ENCODE results near the gene GLS.
A peak's percentile ranks its signal among the peaks of the same experiment; 100 is the strongest.
"Not testable (repeated sequence)": the region's sequence is repeated elsewhere in the genome, so short reads cannot be mapped to it uniquely, and the experiment has no call there.

GLS gene

DNA sequence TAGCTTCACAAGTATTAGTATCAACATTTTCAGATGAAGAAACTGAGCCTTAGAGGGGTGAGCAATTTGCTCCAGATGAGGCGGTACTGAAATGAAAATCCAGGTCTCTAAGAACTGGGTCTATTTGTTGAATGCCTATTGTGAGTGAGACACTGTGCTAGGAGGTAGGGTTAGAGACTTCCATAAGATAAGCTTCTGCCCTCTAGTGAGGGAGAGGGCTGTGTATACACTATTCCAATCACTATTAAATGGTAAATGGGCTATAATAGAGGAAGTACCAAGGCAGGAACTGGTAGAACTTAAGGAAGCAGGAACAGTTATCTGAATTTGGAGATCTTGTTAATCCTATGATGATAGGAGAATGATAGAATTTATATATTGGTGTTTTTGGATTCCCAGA, 23.6 kb upstream of the GLS start:
- no peak for DNase-seq

DNA sequence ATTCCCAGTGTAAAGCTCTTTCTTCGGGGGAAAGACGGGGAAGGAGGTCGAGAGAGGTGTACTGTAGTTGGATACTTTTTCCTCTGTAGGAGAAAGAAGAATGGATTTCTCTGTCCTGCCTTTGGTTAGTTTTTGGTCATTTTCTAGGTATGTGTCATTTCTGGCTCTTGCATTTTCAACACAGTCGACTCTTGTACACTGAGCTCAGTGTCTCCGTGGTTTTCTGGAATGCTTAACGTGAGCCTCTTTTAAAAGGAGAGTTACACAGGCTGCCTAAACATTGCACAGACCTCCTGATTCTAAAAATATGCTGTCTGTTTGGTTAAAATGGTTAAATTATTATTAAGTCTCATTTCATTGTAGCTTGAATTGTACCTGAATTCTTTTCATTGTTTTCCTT, 21.8 kb upstream of the GLS start:
- DNase-seq: no peak

DNA sequence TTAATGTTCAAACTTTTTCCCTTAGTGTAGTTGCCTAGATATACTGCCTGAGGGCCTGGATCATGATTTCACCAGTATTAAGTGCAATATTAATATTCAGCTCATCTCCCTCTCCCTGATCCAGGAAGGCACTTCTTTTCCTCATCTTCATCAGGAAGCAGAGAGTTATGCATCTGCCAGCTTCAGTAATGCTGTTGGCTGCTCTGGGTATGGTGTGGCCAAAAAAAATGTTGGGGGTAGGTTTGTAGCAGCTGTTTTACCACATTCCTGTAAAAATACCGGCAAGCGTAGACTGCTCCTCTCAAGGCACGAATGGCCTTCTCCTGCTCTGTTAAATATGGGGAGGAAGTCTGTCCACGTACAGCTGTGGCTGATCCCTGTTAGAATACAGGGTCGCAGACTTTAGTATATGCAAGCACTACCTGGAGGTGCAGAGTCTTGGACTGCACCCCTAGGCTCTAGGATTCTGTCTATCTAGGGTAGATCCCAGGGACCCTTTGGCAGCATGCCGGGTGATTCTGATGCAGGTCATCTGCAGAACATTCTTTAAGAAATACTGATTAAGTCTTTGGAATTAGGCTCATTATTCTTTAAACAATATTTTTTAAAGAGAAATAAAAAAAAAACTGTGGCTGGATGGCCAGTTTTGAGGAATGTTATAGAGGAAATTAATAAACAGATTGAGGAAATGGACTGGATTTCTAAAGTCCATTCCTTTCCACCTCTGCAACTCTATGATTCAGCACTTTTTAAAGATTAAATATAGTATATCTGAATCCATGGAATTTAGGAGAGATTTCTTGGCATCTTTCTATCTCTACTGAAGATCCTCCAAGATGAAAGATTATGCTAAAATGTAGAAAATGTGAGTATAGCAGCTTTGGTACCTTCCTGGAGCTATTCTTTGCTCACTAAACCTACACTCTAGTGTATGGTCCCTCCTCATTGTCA, 21.0 kb upstream of the GLS start:
- DNase-seq: peak in 1 of 2 experiments; percentile 34

DNA sequence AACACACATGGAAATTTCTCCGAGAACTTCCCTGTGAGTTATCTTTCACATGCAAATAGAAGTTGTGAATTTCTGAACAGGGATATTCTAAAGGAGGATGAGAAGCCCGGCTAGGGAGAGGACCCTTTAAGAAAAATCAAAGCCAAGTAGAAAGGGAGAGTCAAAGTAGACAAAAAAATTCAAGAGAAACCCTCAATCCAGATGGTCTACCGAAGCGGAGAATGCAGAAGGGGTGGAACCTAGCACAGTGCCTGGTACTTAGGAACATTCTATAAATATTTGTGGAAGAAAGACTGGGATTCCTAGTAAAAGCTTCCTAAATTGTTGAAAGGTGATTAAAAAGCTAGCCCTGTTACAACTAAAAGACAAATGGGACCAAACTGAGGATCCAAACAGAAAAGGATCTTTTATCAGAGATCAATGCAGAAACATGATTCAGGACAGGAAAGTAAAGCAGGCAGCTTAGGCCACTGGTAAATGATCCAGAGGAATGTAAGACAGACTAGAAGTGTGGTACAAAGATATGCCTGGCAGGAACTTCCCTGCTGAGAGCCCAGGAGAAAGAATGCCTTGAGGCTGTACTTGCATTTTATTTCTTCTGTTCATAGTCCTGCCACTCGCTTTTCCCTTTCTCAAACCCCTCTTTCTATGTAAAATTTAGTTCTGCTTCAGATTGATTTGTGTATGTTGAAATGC, 19.5 kb upstream of the GLS start:
- DNase-seq: no peak

DNA sequence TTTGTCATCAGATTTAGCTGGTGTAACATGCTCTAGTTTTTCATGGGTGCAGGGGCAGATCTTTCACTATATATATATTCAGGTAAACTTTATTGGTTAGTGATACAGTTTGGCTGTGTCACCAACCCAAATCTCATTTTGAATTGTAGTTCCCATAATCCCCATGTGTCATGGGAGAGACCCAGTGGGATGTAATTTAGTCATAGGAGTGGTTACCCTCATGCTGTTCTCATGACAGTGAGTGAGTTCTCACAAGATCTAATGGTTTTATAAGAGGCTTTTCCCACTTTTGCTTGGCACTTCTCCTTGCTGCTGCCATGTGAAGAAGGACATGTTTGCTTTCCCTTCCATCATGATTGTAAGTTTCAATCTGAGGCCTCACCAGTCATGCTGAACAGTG, 18.5 kb upstream of the GLS start:
- not testable (repeated sequence) for DNase-seq

DNA sequence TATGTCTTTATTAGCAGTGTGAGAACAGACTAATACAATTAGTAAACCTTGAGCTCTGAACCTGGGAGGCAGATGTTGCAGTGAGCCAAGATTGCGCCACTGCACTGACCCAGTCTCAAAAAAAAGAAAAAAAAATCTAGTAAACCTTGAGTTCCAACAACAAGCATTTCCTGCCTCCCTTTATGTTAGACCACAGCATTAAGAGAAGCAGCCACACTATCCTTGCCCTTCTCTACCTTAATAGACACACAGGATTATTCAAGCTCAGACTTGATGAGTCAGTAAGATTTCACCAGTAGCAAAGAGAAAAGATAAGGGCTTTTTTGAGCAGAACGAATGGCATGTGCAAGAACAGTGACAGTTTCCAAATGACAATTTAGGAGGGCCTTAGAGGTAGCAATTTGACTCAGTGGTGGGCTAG, 18.0 kb upstream of the GLS start:
- no peak for DNase-seq

DNA sequence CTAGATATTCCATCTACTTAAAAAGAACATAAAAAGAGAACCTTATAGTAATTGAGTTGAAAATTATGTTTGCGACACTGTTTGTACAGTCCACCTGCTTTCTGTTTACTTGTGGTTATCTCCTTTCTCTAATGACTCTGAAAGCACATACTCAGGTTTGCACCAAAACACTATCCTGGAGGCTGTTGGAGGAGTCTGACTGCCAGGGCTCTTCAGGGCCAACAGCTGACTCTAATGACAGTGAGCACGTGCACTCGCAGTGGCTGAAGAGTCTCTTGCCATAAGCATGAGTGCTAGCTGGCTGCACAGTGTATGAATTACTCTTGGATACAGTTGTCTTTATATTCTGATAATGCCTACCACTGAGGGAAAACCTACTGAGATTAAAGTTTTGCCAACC, 16.7 kb upstream of the GLS start:
- DNase-seq: peak in 1 of 2 experiments; percentile 41

DNA sequence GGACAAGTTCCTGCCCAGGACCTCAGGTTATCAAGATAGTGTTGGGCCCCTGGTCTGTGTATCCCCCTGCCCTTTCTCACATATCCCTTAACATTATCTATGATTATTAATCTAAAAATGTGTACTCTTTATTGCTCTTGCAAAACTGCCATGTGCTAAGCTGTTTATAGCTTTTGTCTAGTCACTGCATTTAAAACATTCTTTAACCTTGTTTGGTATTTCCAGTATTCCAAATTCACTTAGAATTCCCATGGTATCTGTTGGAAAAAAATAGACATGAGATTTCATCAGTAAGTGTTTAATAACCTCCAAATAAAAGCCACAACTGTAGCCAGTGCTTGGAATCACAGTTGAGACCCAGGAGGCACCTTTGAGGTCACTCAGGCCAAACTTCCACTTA, 16.2 kb upstream of the GLS start:
- no peak for DNase-seq

DNA sequence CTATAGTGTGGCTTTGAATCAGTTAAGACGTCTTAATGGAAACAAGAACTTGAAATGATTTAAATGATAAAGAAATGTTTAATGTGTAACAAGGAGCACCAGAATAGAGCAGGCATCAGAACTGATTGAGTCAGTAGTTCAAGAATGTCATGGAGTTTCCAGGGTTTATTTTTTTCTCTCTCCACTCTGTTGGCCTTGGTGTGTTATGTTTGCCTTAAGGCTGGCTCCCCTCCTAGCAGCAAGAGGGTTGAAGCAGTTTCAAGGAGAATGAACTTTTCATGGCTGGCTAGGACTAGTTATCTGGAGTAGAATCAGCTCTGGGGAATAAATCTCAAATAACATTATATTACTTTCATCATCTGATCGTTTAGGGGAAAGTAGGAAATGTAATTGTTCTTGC, 13.4 kb upstream of the GLS start:
- DNase-seq: no peak

DNA sequence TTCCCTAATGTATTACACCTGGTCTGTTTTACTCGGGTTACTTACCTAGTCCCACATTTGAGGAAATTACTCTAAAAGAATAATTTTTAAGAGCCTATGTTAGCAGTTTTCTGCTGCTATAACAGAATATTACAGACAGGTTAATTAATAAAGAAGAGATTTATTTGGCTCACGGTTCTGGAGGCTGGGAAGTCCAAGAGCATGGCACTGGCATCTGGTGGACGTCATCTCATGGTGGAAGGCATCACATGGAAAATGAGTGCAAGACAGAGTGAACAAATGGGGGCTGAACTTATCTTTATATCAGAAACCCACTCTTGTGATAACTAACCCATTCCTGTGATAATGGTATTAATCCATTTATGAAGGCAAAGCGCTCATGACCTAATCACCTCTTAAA, 12.8 kb upstream of the GLS start:
- DNase-seq: no peak

DNA sequence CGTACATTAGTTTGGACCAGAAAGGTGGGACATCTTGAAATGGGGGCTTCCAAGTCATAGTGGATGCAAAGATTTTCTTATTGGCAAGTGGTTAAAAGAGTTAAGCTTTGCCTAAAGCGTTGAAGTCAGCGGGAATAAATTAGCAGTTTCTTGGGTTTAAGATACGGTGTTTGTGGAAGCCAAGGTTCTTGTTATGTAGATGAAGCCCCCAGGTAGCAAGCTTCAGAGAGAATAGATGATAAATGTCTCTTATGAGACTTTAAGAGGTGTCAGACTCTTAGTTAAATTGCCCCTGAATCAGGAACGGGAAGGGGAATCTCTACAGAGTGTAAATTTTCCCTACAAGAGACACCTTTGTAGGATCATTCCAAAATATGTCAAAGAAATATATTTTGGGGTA, 10.9 kb upstream of the GLS start:
- no peak for DNase-seq

DNA sequence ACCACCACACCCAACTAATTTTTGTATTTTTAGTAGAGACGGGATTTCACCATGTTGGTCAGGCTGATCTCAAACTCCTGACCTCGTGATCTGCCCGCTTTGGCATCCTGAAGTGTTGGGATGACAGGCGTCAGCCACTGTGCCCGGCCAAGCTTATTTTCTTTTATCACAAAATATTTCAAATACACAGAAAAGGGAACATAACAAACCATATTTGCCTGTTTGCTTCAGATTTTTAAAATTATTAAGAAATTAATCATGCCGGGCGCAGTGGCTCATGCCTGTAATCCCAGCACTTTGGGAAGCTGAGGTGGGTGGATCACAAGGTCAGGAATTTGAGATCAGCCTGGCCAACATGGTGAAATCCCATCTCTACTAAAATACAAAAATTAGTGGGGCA, 7.2 kb upstream of the GLS start:
- DNase-seq: not testable (repeated sequence)

DNA sequence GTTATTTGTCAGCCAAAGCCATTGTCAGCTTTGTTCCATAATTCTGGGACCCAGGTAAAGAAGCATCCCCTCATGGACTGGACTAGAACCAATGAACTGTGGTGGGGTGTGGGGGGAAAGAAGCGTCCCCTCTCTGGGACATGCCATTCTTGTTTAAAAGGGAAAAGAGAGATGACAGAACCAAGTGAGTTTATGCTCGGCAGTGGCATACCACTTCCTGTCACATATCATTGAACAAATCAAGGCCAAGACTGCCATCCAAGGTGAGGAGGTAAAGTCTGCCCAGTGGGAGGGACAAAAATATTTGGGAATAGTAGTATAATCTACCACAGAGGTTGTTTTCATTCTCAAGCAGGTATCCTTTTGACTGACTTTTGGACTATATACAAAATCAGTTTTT, 4.7 kb upstream of the GLS start:
- DNase-seq: no peak

DNA sequence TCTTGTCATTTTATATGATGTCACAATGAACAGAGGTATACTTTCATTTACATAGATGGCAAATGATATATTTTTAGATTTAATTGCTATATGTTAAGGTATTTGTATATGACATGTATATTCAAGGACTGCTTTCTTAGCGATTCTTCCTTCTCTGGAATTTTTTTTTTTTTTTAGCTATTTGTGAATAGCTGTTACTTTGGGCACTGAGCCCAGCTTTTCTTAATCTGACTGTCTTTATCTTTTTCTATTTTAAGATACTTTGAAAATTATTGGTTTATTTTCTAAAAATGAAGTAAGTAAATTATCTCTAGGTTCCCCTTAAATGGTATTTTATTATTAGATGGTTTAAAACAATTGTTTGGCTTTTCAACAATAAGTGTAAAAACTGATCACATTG, 4.0 kb upstream of the GLS start:
- no peak for DNase-seq

DNA sequence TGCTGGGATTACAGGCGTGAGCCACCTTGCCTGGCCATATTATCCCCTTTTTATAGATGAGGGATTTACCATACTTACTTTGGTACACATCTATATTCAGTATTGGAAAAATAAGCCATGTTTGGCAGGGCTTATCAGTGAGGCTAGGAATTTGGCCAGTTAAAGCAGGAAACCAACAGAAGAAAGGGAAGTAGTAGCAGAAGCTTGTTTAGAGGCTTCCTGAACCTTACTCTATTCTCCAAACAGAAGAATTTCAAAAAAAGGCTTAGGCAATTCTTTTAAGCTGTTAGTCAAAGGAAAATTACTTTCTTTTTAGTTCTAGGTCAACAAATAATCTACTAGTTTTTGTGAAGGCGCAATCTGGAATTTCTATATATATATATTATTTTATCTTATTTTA, 3.2 kb upstream of the GLS start:
- DNase-seq: no peak

DNA sequence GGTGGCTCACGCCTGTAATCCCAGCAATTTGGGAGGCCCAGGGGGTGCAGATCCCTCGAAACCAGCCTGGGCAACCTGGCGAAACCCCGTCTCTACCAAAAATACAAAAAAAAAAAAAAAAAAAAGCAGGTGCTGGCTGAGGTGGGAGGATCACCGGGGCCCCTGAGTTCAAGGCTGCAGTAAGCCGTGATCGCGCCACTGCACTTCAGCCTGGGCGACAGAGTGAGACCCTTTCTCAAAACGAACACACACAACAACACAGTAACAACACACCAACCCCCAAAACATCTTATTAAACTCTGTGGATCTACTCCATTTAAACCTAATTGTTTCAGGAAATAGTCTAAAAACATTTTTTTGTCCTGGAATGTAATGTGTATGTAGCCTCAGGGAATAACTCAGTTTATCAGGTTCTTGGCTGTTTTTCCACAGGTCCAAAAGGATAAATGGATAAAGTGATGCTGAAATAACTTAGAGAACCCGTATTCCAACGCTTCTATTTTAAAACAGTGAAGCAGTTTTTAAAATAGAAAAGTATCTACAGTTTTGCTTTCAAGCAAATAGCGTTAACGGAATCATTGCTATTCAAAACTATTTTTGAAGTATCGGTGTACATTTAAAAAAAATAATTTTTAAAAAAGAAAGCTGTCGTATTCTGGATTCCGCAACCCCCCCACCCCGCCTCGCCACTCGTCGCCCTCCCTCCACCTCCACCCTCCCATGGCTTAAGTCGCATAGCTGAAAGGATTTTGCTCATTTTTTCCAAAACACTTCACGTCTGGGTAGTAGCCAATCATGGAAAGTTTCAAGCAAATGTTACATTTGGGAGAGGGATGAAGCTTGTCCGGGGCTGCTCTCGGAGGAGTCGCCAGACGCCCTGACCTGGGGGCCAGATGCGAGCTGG, 895 bp upstream of the GLS start:
- no peak for DNase-seq

DNA sequence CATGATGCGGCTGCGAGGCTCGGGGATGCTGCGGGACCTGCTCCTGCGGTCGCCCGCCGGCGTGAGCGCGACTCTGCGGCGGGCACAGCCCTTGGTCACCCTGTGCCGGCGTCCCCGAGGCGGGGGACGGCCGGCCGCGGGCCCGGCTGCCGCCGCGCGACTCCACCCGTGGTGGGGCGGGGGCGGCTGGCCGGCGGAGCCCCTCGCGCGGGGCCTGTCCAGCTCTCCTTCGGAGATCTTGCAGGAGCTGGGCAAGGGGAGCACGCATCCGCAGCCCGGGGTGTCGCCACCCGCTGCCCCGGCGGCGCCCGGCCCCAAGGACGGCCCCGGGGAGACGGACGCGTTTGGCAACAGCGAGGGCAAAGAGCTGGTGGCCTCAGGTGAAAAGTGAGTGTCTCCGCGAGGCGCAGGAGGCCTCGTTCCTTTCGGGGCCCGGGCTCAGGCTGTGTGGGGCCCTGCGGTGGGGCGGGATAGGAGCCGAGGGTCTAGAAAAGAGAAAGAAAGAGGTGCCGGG, 520 bp downstream of the GLS start:
- DNase-seq: no peak

DNA sequence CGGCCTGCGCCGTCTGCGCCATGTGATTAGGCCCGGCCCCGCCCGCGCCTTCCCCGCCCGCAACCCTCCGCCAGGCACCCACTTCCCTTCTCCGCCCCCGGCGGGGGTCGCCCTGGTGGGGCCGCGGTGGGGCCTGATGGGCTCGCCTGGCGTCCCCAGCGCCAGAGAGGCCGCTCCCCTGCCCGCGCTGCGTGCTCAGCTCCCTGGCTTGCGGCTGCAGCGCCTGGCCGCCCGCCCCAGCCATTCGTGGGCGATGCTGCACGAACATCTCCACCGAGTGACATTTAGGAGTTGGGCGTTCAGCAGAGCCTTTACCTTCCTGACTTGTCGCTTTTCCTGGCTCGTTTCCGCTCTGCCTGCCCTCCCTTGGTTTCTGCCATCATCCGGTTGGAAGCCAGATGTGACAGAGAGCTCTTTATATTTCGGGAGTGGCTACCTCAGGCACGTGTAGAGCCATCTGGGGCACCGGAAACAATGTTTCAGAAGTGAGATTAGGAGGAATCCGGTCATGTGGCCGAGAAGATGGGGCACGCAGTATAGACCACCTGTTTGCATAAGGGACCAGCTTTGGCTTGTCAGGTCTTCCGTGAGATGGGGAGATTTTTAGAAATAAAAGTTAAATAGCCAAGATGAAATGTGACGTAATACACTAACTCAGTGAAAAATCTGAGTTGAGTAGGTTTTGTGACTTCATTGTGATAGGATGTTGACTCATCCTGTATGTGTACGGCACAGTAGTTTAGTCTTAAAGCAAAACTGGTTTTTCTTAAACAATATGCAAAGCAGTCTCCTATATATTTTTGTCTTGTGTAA, 1.2 kb downstream of the GLS start:
- DNase-seq: peak; percentile 22 to 54

DNA sequence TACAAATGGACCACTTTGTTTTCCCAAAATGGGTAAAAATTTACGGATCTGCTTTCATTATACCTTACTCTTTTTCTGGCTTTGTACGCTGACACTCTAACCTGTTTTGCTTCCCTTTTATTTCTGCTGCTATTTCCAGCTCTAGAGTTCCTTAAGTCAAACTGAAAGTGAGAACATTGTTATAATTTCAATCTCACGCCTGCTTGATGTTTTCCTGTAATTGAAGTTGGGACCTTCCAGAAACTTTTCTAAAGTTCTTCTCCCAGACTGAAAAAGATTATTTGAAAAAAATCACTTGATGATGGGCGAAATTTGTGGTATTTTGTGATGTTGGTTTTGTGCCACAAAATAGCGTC, 1.8 kb downstream of the GLS start:
- no peak for DNase-seq

DNA sequence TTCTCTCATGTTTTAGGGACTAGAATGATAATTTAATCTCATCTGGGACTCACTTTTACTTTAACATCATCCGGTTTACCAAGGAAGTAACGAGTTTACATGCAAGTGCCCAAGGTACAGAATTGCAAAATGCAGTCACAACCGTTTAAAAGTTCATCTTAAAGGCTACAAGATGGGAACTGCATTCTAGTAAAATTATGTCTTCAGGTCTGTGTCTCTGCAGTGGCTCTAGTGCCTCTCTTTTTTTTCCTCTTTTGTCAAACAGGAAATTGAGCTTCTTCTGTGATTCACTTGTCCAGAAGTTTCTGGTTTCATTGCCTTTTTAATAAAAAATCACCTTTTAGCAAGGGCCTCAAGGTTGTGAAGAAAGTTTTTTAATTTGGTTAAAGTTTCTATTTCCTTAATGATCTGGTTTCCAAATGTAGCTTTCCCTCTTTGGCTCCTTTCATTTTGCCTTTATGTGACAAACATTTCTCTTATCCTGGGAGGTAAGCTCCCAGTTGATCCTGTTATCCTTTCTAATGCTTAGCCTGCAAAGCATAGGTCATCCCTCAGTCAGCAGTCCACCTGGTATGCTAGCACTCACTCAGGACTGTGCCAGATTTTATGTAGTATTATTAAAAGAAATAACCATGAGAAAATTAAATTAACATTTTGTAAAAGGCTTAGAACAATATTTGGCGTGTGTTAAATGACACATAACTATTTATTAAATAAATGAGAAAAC, 2.4 kb downstream of the GLS start:
- DNase-seq: no peak

DNA sequence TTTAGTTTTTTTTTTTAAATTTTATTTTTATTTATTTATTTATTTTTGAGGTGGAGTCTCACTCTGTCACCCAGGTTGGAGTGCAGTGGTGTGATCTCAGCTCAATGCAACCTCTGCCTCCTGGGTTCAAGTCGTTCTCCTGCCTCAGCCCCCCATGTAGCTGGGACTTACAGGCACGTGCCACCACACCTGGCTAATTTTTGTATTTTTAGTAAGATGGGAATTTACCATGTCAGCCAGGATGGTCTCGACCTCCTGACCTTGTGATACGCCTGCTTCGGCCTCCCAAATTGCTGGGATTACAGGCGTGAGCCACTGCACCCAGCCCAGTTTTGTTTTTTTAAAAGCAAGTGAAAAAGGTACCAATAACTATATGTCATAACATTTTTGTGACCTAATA, 5.2 kb downstream of the GLS start:
- DNase-seq: not testable (repeated sequence)

DNA sequence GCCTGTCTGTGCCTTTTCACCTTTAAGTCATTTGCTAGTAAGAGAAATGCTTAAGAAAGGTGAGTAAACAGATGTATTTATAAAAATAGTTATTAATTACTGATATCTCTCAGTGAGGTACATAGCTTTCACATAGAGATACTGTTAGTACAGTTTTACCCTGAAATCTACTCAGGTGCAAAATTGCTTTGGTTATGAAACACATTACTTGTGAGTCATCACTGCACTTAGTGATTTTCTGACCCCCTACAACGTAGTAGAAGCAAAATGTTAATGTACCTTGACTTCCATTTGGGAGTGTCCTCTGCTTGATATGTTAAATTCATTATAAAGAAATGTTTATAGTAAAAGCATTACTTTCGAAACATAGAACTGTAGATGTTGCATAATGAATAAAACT, 6.5 kb downstream of the GLS start:
- DNase-seq: no peak

Data from NCI-H446 (cell line).